Bronchus fibroblast of lung (primary cell): ENCODE results near the gene ZNF804B. TPM values are rescaled to one million over a fixed set of nuclear protein-coding genes. Genes with fewer than 3 reads are reported as not detected.

ENCODE experiments used
- total RNA-seq: library from RNA; depleted of rRNA; stranded (reverse); fragments of >200 nt; gene quantifications from 2 replicates; pipeline ENCODE4 v1.2.3, GENCODE V29; 2015

Gene ZNF804B
- total RNA-seq, result not detected in 2 replicates

DNA sequence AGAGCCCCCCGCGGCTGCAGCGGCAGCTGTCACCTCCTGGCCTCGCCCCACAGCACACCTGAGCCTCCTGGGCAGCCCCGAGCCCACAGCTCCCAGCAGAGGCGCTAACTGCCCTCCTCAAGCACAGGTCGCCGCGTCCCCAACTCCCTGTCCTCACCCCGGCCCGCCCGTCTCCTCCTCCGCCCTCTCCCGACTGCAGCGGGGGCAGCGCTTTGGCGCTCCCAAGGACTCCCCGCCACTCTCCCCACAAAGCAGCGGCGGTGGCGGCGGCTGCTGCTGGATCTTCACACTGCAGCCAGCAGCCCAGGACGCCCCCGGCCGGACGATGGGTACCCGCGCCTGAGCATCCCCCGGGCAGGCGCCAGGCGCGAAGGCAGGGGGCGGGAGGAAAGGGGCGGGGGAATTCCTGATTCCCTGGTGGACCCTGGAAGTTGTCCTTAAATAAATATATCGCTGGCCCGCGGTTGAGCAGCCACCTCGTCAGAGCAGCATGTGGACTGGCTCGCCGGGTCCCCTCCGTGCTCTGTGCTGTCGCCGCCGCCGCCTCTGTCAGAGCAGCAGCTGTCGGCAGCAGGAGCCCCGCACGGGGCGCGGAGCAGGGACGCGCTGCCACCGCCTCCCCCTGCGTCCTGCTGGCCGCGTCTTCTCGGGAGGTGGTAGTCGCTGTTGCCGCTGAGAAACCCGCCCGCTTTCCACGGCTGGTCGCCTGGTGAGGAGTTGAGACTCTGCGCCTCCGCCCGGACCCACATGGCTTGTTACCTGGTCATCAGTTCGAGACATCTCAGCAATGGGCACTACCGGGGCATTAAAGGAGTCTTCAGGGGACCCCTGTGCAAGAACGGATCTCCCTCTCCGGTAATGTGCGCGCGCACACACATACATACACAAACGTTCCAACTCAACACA lies at the start of gene ZNF804B:
TSS of gene ZNF804B (plus strand) at position 471 of the 906 bp plus-strand sequence. CDS start at position 748, 277 bp downstream.

DNA sequence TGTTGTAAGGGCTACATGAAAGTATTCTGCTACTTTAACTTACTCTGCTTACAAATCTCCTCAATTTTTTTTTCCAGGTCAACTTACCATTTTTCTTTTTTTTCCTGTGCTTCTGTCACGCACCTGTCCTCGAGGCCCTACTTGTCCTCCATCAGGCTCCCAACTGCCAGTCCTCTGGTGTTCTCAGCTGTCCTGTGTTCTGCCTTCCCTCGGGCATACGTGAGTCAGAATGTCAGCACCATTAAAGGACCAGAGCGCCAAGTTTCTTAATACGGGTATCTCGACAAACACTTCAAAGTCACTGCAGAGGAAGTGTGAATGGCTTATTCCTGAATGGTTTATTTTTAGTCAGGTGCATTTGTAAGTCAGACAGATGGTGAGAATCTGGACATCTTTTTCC lies 36.1 kb downstream of the ZNF804B start, which contains the start of gene TEX47:
TSS of gene TEX47 (minus strand) at position 185 of the 400 bp plus-strand sequence. CDS start 795 bp downstream, outside the sequence.

Other genes starting within 250 kb of the ZNF804B start
- not detected in 2 replicates for gene TEX47, start 36.0 kb downstream of the ZNF804B start, total RNA-seq